HG03469 (cell line): ENCODE results near the gene CLCN7.
"Not testable (repeated sequence)": the region's sequence is repeated elsewhere in the genome, so short reads cannot be mapped to it uniquely, and the experiment has no call there.

Experiments used
- ATAC-seq: cut with Tn5 transposase; IDR thresholded peaks from one replicate; pipeline ENCODE4 v1.9.1; 2021; ENCODE audit warnings: mild to moderate bottlenecking, moderate library complexity, moderate number of reproducible peaks; ENCODE audit not compliant: unreplicated experiment

CLCN7 gene

DNA sequence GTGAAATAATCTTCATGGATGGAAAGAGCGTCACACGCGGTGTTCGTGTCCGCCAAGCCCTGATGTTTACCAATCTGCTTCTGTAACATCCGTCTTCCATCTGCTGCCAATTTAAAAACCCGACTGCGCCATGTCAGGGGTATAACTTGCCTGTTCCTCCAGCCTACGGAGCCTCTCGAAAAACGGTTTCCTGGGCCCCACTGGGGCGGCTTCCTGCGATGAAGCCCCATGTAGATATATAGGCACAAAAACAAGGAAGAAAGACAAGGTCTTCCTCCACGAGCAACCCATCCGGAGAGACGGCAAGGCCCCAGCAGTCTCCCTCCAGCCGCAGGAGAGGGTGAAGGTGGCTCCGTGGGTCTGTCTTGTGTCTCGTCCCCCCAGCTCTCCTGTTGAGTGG is 13.8 kb upstream of the CLCN7 start, which contains the start of gene PTX4:
TSS of gene PTX4 (minus strand) at position 326 of the 400 bp plus-strand sequence. CDS start at position 291, 35 bp downstream.
- no peak for ATAC-seq

DNA sequence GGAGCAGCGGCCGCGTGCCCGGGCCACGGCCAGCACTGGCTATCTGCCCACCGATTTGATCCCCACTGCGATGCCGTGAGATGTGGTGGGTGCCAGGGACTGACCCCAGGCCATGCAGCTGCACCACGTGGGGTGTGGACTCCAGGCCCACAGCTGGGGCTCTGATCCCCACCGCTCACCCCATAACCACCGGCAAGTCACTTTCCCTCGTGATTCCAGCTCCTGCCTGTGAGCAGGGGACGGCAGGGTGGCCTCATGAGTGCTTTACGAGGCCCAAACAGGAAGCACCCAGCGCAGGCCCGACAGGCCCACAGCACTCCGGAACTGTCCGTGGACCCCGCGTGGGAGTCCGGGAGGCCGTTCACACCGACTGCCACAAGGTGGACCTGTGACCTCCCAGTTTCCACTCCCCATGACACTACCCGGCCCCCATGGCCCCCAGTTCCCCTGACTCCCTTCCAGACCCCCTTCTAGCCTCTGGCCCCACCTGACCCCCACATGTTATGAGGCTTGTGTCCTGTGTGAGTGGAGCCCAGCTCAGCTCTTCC is 13.3 kb upstream of the CLCN7 start:
- no peak for ATAC-seq

DNA sequence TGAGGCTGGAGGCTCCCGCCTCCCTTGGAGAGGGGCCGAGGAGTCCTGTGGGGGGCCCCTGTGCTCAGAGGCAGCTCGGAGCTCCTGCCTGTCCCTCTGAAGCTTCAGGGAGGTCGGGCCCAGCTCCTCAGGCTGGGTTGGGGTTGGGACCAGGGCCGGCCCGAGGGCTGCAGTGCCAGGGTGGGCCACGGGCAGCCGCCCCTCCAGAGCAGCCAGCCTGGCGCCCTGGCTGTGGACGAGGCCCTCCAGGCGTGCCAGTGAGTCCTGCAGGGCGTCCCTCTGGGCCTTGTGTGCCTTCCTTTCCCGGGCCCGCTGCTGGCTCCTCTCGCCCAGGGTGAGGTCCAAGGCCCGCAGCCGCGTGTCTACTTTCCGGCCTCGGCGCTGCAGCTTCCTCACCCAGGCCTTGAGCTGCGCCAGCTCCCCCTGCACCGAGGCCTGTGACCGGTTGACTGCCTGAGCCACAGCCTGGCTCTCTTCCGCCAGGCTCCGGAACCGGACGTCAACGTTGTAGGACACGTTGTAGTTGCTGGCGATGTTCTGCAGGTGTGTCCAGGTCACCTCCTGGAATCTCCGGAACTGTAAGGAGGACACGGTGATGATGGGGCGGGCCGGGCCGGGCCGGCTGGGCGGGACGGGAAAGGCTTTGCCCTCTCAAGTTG is 12.7 kb upstream of the CLCN7 start:
- no peak for ATAC-seq

DNA sequence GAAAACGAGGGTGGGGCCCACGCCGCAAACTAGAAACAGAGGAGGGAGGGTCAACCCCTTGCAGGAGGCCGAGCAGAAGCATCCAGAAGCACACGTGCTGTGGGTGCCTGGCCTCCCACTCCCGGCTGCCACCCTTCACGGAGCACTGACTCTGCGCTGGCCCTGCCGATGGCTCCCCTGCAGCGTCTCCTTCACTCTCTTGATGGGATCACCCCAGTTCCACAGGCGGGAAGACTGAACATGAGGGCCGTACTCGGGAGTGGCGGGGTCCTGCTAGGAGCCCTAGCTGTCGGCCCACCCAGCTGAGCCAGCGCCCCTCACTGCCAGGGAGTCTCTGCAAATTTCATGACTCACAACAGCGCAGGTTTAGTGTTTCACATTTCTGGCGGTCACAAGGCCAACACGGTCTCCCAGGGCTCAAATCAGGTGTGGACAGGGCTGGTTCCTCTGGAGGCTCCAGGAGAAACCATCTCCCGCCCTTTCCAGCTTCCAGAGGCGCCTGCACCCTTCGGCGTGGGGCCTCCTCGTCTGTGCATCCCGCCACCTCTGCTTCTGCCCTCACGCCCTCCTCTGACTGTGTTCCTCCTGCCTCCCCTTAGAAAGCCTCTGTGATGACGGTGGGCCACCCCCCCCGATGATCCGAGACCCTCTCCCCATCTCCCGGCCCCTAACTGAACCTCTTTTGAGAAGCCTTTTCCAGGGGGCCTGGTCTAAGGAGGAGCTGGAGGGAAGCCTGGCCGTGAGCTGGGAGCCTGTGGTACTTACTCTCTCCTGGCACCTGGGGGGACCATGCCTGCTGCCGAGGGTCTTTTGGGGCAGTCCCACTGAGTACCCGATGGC is 11.9 kb upstream of the CLCN7 start:
- ATAC-seq = no peak

DNA sequence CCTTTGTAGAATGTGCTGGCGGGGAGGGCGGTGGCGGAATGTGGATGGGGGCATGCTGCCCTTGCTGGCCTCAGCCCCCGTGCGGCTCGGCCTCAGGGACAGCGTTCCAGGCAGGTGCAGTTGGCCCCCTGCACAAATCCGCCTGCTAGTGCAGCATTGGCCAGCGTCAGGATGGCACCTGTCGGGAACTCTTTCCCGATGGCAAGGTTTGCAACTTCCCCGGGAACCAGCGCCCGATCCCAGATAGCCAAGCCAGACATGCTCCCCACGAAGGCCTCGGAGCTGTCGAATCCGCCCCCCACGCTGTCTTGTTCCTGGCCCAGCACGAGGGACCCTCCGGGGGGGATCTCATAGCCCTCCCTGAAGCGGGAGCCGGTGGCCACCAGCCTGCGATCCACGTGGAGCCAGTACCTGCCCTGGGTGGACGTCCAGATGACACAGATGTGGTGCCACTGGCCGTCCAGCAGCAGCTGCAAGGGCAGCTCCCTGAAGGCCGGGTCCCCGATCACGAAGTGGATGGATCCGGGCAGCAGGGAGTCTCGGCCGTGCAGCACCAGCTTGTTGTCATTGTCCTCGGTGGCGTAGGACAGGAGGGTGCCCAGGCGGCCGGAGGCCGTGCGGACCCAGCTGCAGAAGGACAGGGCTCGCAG is 11.1 kb upstream of the CLCN7 start:
- no peak for ATAC-seq

DNA sequence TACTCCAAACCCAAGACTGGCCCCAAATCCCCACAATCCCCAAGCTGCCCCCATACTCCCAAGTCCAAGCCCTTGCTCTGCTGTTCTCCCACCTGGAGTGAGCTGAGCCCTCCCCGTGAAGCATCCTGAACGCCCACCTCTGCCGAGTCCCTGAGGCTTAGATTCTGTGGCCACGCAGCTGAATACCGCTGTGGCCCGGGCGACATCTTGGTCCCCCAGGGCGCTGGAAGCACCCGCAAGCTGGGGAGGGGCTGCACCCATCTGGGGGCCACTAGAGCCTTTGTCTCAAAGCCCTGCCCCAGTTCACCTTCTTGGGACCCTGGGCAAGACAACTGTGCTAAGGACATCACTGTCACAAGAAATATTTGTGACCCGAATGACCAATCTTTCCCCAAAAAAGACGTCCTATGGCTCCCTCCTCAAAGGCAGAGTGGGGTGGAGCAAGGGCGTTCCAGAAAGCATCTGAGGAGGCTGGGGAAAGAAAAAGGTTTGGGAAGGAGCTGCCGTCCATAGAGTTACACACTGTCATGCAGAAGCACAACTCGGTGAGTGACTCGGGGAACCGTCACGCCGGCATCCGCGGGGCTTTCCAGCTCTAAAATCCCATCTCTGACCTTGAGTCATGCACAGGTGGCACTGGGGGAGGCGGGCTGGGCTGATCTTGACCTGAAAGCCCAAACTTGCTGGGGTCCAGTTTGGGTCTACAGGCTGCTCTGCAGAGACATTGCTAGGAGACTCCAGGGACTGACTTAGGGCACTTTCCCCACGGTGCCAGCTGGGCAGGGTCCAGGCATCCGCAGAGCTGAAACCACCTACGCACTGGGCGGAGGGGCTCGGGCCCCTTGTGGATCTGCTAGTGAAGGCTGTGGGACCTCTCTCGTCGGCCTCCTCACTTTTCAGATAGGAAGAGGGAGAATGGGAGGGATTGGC is 7.3 kb upstream of the CLCN7 start:
- ATAC-seq = no peak

DNA sequence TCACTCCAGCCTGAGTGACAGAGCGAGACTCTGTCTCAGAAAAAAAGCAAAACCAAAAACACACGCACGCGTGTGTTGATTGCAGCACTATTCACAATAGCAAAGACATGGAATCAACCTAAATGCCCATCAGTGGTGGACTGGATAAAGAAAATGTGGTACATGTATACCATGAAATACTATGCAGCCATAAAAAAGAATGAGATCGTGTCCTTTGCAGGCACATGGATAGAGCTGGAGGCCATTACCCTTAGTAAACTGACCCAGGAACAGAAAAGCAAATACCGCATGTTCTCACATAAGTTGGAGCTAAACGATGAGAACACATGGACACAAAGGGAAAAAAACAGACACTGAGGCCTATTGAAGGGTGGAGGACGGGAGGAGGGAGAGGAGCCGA is 4.1 kb upstream of the CLCN7 start:
- not testable (repeated sequence) for ATAC-seq

DNA sequence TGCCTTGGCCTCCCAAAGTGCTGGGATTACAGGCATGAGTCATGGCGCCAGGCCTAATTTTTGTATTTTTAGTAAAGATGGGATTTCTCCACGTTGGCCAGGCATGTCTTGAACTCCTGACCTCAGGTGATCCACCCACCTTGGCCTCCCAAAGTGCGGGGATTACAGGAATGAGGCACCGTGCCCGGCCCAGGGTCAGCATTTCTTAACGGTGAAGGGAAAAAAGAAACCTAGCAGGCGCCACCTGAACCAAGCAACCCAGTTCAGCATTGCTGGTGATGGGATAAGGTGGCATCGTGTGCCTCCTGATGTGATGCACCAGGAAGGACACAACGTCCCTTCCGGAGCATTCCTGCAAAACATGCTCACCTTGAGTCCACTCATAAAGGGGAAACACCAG is 2.2 kb upstream of the CLCN7 start:
- no peak for ATAC-seq

DNA sequence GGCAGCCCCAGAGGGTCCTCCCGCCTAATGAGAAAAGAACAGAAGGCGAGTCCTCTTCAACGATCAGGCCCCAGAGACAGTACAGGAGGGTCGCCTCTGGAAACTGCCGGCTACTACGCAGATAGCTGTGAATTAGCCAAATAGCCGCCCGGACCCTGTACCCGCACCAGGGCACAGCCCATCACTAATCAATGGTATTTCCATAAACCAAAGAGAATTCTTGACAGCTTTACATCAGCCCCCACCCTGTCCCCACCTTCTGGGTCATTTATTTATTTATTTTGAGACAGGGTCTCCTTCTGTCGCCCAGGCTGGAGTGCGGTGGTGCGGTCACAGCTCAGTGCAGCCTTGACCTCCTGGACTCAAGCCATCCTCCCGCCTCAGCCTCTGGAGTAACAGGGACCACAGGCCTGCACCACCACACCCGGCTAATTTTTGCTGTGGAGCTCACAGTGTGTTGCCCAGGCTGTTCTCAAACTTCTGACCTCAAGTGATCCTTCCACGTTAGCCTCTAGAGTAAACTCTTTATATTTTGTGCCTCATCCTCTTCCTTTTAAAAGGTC is 805 bp upstream of the CLCN7 start:
- no peak for ATAC-seq

DNA sequence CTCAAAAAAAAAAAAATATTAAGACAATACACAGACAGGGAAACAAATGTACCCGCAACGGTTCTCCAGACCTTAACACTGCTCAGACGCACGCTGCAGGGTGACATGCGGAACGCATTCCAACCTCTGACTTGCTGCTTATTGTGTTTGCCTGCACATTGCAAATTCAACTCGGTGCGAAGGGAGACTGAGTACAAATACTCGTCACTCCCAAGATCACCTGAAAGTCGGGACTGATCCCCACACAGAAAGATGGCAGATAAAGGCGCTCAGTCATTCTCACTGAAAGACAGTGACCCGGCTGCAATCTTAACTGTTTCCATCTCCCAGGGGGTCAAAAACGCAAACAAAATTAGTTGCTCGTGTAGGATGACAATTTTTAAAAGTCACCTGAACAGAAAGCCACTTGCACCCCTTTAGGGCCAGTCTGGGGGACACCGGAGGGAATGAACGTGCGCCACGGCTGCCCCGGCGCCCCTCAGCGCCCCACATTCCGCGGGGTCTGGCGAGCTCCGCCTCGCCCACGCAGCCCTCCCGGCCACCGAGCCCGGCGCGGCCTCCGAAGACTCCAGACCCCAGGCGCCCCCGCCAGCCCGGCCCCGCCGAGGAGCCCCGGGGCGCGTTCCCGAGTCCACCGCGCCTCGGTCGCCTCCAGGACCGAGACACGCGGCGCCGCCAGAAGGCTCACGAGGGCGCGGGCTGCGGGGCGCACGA is 589 bp downstream of the CLCN7 start:
- no peak for ATAC-seq

DNA sequence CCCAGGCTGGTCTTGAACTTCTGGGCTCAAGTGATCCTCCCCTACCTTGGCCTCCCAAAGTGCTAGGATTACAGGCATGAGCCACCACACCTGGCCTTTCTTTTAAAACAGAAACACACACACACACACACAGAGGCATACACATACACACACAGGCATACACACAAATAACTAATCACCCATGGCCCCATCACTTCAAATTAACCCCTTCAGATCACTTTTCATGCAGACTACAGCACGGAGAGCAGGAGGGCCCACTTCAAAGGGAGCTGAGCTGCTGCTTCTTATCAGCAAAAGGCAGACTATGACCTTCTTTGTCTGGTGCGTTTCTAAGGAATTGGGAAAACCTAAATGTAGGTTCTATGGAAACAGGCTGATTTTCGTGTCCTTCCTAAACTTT is 1.9 kb downstream of the CLCN7 start:
- ATAC-seq = no peak

DNA sequence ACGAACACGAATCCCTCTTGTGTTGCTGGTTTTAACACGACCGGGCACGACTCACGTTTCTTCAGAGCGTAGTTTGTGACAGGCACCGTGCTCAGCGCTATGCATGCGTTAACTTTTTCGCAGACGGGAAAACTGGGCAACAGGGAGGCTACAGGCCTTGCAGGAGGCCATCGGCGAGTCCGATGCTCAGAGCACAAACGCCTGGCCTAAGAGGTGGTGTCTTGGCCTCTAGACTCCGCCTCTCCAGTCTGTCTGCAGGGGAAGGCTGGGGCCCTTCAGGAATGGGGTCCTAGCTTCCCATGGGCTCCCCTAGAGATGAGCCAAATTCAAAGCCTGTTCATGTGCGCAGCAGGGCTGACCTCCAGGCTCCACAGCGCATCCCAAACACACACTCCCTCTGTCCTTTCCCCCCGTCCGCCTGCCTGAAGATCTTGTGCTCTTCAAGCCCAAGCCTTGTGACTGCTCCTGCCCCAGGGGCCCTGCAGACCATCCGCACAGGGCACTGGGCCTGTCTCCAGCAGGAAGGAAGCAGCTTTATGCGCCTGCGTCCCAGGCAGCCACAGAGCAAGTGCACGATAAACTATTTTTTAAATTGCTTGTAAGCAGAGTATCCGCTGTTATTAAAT is 3.1 kb downstream of the CLCN7 start:
- no peak for ATAC-seq

DNA sequence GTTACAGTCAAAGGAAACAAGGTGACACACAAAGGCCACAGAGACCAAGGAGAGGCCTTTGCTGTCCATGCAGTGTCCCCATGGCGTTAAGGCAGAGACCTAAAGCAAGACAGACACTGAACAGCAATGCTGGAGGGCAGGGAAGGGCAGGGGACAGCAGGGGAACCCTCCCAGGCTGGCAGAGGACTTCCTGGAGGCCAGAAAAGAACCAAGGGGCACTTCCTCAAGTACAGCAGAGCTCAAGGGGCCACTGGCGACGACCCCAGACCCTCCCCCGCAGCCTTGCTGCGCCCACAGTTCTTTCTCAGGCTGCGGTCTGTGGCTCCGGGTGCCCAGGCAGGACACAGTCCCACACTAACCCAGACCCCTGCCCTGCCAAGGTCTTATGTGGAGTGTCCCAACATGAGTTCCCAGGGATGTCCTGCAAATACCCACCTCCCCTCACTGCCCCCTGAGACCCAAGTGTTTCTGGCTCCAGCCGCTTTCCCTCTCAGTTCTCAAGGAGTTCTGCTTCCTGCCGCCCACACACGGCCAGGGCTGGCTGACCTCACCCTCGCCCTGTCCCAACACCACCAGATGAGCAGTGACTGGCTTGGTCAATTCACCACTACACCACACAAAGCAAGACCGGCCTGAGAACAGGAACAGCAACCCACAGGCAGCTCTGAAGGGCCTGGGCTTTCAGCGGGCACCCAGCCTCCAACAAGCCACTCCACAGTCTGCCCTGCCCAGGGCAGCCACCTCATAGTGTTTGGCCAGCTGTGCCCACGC is 4.2 kb downstream of the CLCN7 start:
- no peak for ATAC-seq

DNA sequence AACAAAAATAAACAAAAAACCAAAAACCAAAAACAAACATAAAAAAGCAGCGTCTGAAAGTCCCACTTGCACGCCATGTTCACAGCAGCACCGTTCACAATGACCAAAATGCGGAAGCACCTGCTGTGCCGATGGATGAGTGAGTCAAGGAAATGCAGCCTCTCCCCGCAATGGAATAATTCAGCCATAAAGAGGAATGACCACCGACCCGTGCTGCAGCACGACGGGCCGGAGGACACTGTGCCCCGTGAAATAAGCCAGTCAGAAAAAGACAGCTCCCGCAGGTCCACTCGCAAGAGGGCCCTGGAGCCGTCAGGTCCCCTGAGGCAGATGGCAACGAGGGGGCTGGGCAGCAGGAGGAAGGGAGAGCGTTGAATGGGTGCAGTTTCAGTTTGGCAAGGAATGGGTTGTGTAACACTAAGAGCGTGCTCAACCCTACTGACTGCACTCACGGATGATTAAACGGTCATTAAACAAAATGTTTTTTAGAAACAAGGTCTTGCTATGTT is 5.1 kb downstream of the CLCN7 start:
- ATAC-seq = no peak

DNA sequence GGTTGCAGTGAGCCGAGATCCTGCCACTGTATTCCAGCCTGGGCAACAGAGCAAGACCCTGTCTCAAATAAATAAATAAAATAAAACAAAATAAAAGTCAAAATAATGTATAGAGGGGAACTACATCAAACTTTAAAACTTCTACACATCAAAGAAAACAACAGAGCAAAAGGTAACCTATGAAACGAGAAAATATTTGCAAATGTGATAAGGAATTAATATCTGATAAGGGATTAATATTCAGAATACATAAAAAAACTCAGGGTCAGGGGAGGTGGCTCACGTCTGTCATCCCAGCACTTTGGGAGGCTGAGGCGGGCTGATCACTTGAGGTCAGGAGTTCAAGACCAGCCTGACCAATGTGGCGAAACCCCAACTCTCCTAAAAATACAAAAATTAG is 5.7 kb downstream of the CLCN7 start:
- not testable (repeated sequence) for ATAC-seq

DNA sequence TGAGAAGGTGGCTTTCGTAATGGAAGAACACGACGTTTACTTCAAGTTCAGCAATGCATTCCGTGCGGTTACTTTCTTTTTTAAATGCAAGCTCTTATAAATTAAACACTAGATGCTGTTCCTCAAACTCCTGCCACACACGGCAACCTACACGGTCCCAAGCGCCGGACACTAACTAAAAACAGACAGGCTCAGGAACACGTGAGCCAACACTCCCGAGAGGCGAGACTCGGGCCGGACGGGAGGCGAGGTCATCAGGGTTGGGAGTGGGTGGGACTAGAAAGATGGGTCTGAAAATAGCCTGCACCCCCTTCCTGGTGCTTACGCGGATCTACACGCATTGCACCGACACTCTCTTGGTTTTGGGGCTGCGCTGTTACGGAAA is 6.4 kb downstream of the CLCN7 start:
- ATAC-seq = no peak

DNA sequence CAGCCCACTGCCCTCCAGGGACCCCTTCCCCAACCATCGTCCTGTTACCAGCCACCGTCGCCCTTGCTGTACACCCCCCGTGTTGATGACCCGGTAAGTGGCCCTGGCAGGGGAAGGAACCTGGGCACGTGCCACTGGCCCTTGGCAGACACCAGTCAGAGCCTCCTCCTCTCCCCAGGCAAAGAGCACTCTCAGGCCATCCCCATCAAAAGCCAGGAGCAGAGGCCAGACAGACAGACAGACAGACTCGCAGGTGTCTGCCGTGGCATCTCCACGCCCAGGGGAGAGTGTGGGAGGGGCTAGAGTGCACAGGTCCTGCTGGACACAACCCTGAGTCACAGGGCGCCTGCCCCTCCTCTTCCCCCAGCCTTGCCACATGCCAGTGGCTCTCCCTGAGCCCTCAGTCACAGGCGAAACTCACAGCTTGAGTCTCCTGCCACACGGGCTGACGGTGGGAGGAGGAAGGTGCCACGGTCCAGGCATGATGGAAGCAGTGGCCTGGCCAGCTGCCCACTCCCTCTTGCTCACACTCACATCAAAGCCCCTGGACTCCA is 7.8 kb downstream of the CLCN7 start:
- no peak for ATAC-seq

DNA sequence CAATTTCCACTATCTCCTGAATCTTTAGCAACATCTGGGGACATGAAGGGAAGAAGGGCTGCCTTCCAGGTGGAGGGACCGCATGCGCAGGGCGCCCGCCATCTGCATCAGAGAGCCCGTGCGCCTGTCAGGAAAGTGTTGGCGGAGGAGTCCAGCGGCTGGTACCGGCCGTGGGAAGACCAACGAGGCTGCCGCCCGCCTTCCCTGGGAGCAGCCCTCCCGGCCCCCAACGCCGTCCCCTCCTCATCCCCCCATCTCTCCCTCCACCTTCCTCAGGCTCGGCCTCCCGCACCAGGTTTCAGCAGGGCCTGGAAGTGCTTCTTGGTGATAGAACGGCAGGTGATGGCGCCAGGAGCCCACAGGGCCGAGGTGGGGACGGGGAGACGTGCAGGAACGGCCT is 8.8 kb downstream of the CLCN7 start:
- no peak for ATAC-seq
